Amniotic epithelial cell (primary cell): Measurements from ENCODE around the gene RAB26.
"Not testable (repeated sequence)": the region's sequence is repeated elsewhere in the genome, so short reads cannot be mapped to it uniquely, and the experiment has no call there.

Source experiments
- DNase-seq: peaks from one replicate; pipeline ENCODE4 v3.0.0-alpha.2; 2010; ENCODE audit warnings: low read depth

RAB26 gene

GRCh38 chr16:2196162-2196980, 47.9 kb downstream of the RAB26 start, which contains the start of gene CASKIN1:
CASKIN1 (minus strand) TSS chr16:2196605; CDS start chr16:2196432, 173 bp downstream.
- DNase-seq = no peak

- DNase-seq = no peak
These were observed 48.6 kb downstream of the RAB26 start for GRCh38 chr16:2196981-2197511.

GRCh38 chr16:2197765-2198164, 49.3 kb downstream of the RAB26 start:
- no peak for DNase-seq

GRCh38 chr16:2198283-2198682, 49.9 kb downstream of the RAB26 start:
- no peak for DNase-seq

GRCh38 chr16:2199095-2199494, 50.7 kb downstream of the RAB26 start:
- no peak for DNase-seq

GRCh38 chr16:2199621-2200139, 51.3 kb downstream of the RAB26 start:
- DNase-seq = no peak

- DNase-seq = no peak
These were observed 51.9 kb downstream of the RAB26 start for GRCh38 chr16:2200313-2200712.

- DNase-seq = not testable (repeated sequence)
These were observed 54.8 kb downstream of the RAB26 start for GRCh38 chr16:2203119-2203688.
